PFSK-1 (cell line): ENCODE measurements around the gene LCE3E. TPM values are rescaled to one million over a fixed set of nuclear protein-coding genes. Genes with fewer than 3 reads are reported as not detected.

Experiments
- FOXP2 ChIP-seq: optimal IDR thresholded peaks from 2 replicates; pipeline ENCODE3; 2011; ENCODE audit warnings: borderline replicate concordance, control low read depth, inconsistent platforms; ENCODE audit not compliant: insufficient read depth; ENCODE audit errors: extremely low read length, extremely low read depth
- POLR2AphosphoS5 ChIP-seq: IDR thresholded peaks from 2 replicates; pipeline ENCODE4 v1.6.1; 2012; ENCODE audit warnings: low read depth, mild to moderate bottlenecking, control low read depth, low read length, moderate library complexity
- SIN3A ChIP-seq: IDR thresholded peaks from 2 replicates; pipeline ENCODE4 v1.6.1; 2012; ENCODE audit warnings: mild to moderate bottlenecking, low read length, moderate library complexity, borderline replicate concordance; ENCODE audit not compliant: insufficient read depth
- TAF1 ChIP-seq: IDR thresholded peaks from 2 replicates; pipeline ENCODE4 v1.6.1; 2012; ENCODE audit warnings: low read length, control low read depth, borderline replicate concordance; ENCODE audit not compliant: insufficient read depth
- polyA plus RNA-seq: library from polyadenylated mRNA; unstranded; fragments of >200 nt; gene quantifications from one replicate; pipeline ENCODE4 v1.2.1, GENCODE V29; 2012; ENCODE audit warnings: low read depth, missing spikeins; ENCODE audit not compliant: insufficient read length
- TF ChIP-seq, protein P1 (sequence below), 2 experiments: IDR thresholded peaks; 2 replicates each; pipeline versions ENCODE4 v1.6.1 to v1.8.0; 2011 to 2012; ENCODE audit warnings: low read depth in 2 of 2, low read length in 2 of 2, control low read depth in 1 of 2, inconsistent platforms in 1 of 2, mild to moderate bottlenecking in 1 of 2, moderate library complexity in 1 of 2; ENCODE audit not compliant: insufficient read depth in 1 of 2

Gene LCE3E, protein sequence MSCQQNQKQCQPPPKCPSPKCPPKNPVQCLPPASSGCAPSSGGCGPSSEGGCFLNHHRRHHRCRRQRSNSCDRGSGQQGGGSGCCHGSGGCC
- polyA plus RNA-seq, result not detected

DNA sequence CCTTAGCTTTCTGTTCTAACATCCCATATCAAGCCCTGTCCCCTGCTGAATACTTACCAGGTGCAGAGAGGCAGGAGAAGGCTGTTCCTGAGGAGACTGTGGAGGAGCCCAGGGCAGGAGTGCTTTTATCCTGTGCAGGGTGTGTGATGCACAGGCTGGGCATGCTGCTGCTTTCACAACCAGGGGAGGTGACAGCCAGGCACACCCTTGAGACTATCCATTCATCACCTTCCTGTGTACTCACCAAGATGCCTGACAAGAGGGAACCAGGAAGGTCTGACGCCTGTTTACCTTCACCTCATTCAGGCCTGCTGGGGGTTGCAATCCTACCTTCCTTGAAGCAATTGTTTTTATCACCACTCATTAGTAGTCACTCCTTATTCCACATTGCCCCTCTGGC lies at the start of gene LCE3E:
LCE3E (minus strand) TSS at position 100 of the 400 bp plus-strand sequence. CDS start 572 bp downstream, outside the sequence.
- TF ChIP-seq POLR2AphosphoS5 (no peak), SIN3A (no peak), TAF1 (no peak), FOXP2 (no peak)
- TF ChIP-seq, protein P1, sequence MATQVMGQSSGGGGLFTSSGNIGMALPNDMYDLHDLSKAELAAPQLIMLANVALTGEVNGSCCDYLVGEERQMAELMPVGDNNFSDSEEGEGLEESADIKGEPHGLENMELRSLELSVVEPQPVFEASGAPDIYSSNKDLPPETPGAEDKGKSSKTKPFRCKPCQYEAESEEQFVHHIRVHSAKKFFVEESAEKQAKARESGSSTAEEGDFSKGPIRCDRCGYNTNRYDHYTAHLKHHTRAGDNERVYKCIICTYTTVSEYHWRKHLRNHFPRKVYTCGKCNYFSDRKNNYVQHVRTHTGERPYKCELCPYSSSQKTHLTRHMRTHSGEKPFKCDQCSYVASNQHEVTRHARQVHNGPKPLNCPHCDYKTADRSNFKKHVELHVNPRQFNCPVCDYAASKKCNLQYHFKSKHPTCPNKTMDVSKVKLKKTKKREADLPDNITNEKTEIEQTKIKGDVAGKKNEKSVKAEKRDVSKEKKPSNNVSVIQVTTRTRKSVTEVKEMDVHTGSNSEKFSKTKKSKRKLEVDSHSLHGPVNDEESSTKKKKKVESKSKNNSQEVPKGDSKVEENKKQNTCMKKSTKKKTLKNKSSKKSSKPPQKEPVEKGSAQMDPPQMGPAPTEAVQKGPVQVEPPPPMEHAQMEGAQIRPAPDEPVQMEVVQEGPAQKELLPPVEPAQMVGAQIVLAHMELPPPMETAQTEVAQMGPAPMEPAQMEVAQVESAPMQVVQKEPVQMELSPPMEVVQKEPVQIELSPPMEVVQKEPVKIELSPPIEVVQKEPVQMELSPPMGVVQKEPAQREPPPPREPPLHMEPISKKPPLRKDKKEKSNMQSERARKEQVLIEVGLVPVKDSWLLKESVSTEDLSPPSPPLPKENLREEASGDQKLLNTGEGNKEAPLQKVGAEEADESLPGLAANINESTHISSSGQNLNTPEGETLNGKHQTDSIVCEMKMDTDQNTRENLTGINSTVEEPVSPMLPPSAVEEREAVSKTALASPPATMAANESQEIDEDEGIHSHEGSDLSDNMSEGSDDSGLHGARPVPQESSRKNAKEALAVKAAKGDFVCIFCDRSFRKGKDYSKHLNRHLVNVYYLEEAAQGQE (IDR thresholded peaks at IDR 0.05; ENCODE audit: insufficient read depth in 1 of 2, low read depth in 2 of 2, low read length in 2 of 2), result no peak

DNA sequence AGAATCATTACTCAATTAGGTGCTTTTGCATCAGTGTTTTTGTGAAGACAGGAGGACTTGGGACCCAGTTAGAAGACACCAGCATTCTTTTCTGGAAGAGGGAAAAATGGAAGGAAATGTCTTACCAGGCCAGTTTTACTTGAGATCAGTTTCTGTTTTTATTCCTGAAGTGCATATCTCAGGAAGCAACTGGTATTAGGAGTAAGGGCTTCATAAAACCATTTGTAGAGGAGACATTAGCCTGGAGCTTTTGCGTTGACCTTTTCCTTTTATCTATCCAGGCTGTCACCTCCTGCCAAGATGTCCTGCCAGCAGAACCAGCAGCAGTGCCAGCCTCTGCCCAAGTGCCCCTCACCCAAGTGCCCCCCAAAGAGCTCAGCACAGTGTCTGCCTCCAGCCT lies 46.9 kb upstream of the LCE3E start, which contains the start of gene LCE3B:
LCE3B (plus strand) TSS at position 301 of the 400 bp plus-strand sequence; CDS start at position 301, 0 bp downstream.
- TF ChIP-seq POLR2AphosphoS5 (no peak), FOXP2 (no peak), TAF1 (no peak), SIN3A (no peak)
- TF ChIP-seq, protein P1 (IDR thresholded peaks at IDR 0.05; ENCODE audit: insufficient read depth in 1 of 2, low read depth in 2 of 2, low read length in 2 of 2), result no peak

DNA sequence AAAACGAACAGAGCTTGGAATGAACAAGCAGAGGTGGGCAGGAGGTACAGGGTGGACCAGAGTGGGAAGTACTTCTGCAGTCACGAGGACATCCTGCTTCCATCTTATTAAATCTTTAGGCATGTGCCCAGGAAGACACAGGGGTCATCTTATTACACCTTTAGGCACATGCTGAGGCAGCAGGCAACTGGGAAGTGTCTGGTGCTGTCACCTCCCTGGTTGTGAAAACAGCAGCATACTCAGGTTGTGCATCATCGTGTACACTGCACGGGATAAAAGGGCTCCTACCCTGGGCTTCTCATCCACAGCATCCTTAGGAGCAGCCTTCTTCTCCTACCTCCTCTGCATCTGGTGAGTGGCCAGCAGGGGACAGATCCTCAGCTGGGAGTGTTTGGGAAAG lies 33.4 kb upstream of the LCE3E start, which contains the start of gene LCE3C:
LCE3C (plus strand) TSS at position 301 of the 400 bp plus-strand sequence. CDS start 498 bp downstream, outside the sequence.
- TF ChIP-seq, protein P1 (IDR thresholded peaks at IDR 0.05; ENCODE audit: insufficient read depth in 1 of 2, low read depth in 2 of 2, low read length in 2 of 2), result no peak
- TF ChIP-seq TAF1, result no peak
- no peak for TF ChIP-seq POLR2AphosphoS5
- no peak for TF ChIP-seq FOXP2
- no peak for TF ChIP-seq SIN3A

GRCh38 chr1:152596986-152597385 lies 30.4 kb upstream of the LCE3E start:
- TF ChIP-seq TAF1, result no peak
- no peak for TF ChIP-seq SIN3A

DNA sequence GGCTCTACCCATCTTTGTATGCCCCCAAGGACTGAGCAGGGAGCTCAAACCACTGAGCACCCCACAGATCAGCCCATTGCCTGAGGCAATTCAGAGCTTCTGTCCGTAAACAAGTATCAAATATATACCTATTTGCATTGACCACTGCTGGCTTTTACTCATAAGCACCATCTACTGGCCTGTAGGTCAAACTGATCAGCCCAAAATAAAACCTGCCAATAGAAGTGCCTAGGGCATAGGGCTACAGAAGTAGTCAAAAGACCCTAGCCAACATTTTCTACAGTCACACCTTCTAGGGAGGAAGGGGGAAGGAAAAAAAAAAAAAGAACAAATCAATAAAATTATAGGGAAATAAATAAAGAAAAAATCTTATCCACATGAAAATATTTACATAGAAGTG lies 19.0 kb upstream of the LCE3E start:
- TF ChIP-seq, protein P1 (IDR thresholded peaks at IDR 0.05; ENCODE audit: insufficient read depth in 1 of 2, low read depth in 2 of 2, low read length in 2 of 2), result no peak
- TF ChIP-seq SIN3A (no peak), FOXP2 (no peak), TAF1 (no peak), POLR2AphosphoS5 (no peak)
